Gastrocnemius medialis (tissue), 4 donors: ENCODE results near the gene CCBE1. TPM values are rescaled to one million over a fixed set of nuclear protein-coding genes. Genes with fewer than 3 reads are reported as not detected.
"Not testable (repeated sequence)": the region's sequence is repeated elsewhere in the genome, so short reads cannot be mapped to it uniquely, and the experiment has no call there.

Source experiments
- ATAC-seq, 2 donors: fragments of 150-250 bp; one replicate each; pipeline ENCODE4 v1.9.1; 2016
- DNase-seq, 2 donors: peaks; one replicate each; pipeline ENCODE4 v3.0.0-alpha.2; 2019
- H3K27ac ChIP-seq, 4 donors: fragments of 200-600 bp; sonication (generic); 1 replicate in 1 of 4; 2 replicates in 3 of 4; pipeline ENCODE4 v1.5.1; 2016 to 2018; ENCODE audit warnings: mild to moderate bottlenecking in 2 of 4, moderate library complexity in 1 of 4
- H3K27me3 ChIP-seq, 3 donors: fragments of 200-600 bp; sonication (generic) in 2 of 3; 1 replicate in 1 of 3; 2 replicates in 2 of 3; pipeline versions ENCODE4 v1.5.1 to v1.6.0; 2016 to 2019; ENCODE audit warnings: mild to moderate bottlenecking in 1 of 3, moderate library complexity in 1 of 3
- H3K36me3 ChIP-seq, 2 donors: fragments of 200-600 bp; sonication (generic) in 1 of 2; one replicate each; pipeline ENCODE4 v1.5.1; 2017 to 2018
- H3K4me1 ChIP-seq, 2 donors: fragments of 200-600 bp; sonication (generic) in 1 of 2; one replicate each; pipeline ENCODE4 v1.5.1; 2016 to 2017; ENCODE audit warnings: mild to moderate bottlenecking in 2 of 2
- H3K4me3 ChIP-seq, 4 donors: fragments of 200-600 bp; sonication (generic) in 3 of 4; 1 replicate in 1 of 4; 2 replicates in 3 of 4; pipeline ENCODE4 v1.5.1; 2016 to 2019; ENCODE audit warnings: mild to moderate bottlenecking in 2 of 4
- H3K9me3 ChIP-seq, 3 donors: fragments of 200-600 bp; sonication (generic) in 2 of 3; 1 replicate in 1 of 3; 2 replicates in 2 of 3; pipeline ENCODE4 v1.5.1; 2016 to 2019
- CTCF ChIP-seq, 5 experiments: fragments of 450-650 bp in 3 of 5; fragments of 200-600 bp in 2 of 5; sonication (generic) in 2 of 5; IDR thresholded peaks in 4 of 5; conservative IDR thresholded peaks in 1 of 5; 1 replicate in 4 of 5; 2 replicates in 1 of 5; pipeline ENCODE4 v1.5.1; 2016 to 2019; ENCODE audit warnings: antibody characterized with exemption in 5 of 5, mild to moderate bottlenecking in 3 of 5, moderate library complexity in 3 of 5
- POLR2A ChIP-seq, 2 donors: fragments of 450-650 bp; IDR thresholded peaks; one replicate each; pipeline ENCODE4 v1.6.1; 2017; ENCODE audit warnings: antibody characterized with exemption in 2 of 2, mild to moderate bottlenecking in 2 of 2, moderate library complexity in 2 of 2
- in situ Hi-C, 4 donors: fragments of 200-750 bp; cut with MboI; loops; one replicate each; pipeline versions ENCODE4 v1.15.0 to v1.8.0; 2017; ENCODE audit warnings: low sequenced_read_pairs in 4 of 4
- intact Hi-C: fragments of 100-400 bp; cut with DNase I; formaldehyde crosslinking; loops from one replicate; pipeline ENCODE4 v1.15.1; 2023; ENCODE audit warnings: low total_unique reads
- total RNA-seq, 4 donors: library from RNA; depleted of rRNA; stranded (reverse); fragments of >200 nt; gene quantifications; one replicate each; pipeline versions ENCODE4 v1.1.0 to v1.2.3, GENCODE V29; 2016

The CCBE1 gene
- total RNA-seq, 4 donors from 2014 or later, result 0.44 to 2.7 (median 1.3) TPM

GRCh38 chr18:59740141-59740540, 42.9 kb upstream of the CCBE1 start:
- no peak overlapping the region for H3K27ac ChIP-seq
- no peak for TF ChIP-seq POLR2A (IDR thresholded peaks at IDR 0.05)
- no peak for TF ChIP-seq CTCF (IDR thresholded peaks at IDR 0.05 in 4 of 5, conservative IDR thresholded peaks at IDR 0.05 in 1 of 5)
- DNase-seq, result no peak
- ATAC-seq, result no peak
- H3K4me3 ChIP-seq, result no peak overlapping the region
- no peaks in the 10 kb centered on the region for H3K36me3 ChIP-seq
- intact Hi-C loops, result no loop called here
- no peaks in the 10 kb centered on the region for H3K4me1 ChIP-seq
- no peaks in the 10 kb centered on the region for H3K9me3 ChIP-seq
- H3K27me3 ChIP-seq, result no peaks in the 10 kb centered on the region
- in situ Hi-C loops, result no loop called here

- no peak for ATAC-seq
- H3K27me3 ChIP-seq, result no peaks in the 10 kb centered on the region
- no peaks in the 10 kb centered on the region for H3K9me3 ChIP-seq
- no peaks in the 10 kb centered on the region for H3K4me1 ChIP-seq
- no peak for DNase-seq
- intact Hi-C loops, result no loop called here
- H3K4me3 ChIP-seq, result no peak overlapping the region
- no peaks in the 10 kb centered on the region for H3K36me3 ChIP-seq
- TF ChIP-seq CTCF (IDR thresholded peaks at IDR 0.05 in 4 of 5, conservative IDR thresholded peaks at IDR 0.05 in 1 of 5) (no peak), POLR2A (IDR thresholded peaks at IDR 0.05) (no peak)
- in situ Hi-C loops, result no loop called here
- no peak overlapping the region for H3K27ac ChIP-seq
These were observed 40.6 kb upstream of the CCBE1 start for GRCh38 chr18:59737776-59738300.

- H3K36me3 ChIP-seq, in situ Hi-C loops, H3K27ac ChIP-seq: not testable (repeated sequence)
These were observed 40.1 kb upstream of the CCBE1 start for GRCh38 chr18:59737335-59737734.

GRCh38 chr18:59736061-59736460, 38.8 kb upstream of the CCBE1 start:
- Histone ChIP-seq H3K36me3 (no peaks in the 10 kb centered on the region), H3K27ac (no peak overlapping the region), H3K9me3 (no peaks in the 10 kb centered on the region), H3K27me3 (no peaks in the 10 kb centered on the region), H3K4me3 (no peak overlapping the region), H3K4me1 (no peaks in the 10 kb centered on the region)
- no peak for ATAC-seq
- TF ChIP-seq POLR2A (IDR thresholded peaks at IDR 0.05), result no peak
- TF ChIP-seq CTCF (IDR thresholded peaks at IDR 0.05 in 4 of 5, conservative IDR thresholded peaks at IDR 0.05 in 1 of 5), result no peak
- intact Hi-C loops, result no loop called here
- DNase-seq, result no peak
- in situ Hi-C loops, result no loop called here

More at GRCh38 chr18:59737335-59737734, 40.1 kb upstream of the CCBE1 start:
- H3K4me3 ChIP-seq, intact Hi-C loops, H3K9me3 ChIP-seq, H3K4me1 ChIP-seq, DNase-seq, ATAC-seq, H3K27me3 ChIP-seq: not testable (repeated sequence)

GRCh38 chr18:59735269-59735860, 38.1 kb upstream of the CCBE1 start:
- in situ Hi-C loops, result no loop called here
- H3K36me3 ChIP-seq, result no peaks in the 10 kb centered on the region

More at GRCh38 chr18:59735269-59735860, 38.1 kb upstream of the CCBE1 start:
- no peak overlapping the region for H3K4me3 ChIP-seq
- H3K4me1 ChIP-seq, result no peaks in the 10 kb centered on the region
- TF ChIP-seq POLR2A (IDR thresholded peaks at IDR 0.05), result no peak
- TF ChIP-seq CTCF (IDR thresholded peaks at IDR 0.05 in 4 of 5, conservative IDR thresholded peaks at IDR 0.05 in 1 of 5), result no peak
- no peak overlapping the region for H3K27ac ChIP-seq
- ATAC-seq (no peak), DNase-seq (no peak)
- intact Hi-C loops, result no loop called here
- no peaks in the 10 kb centered on the region for H3K27me3 ChIP-seq
- no peaks in the 10 kb centered on the region for H3K9me3 ChIP-seq
